ENCODE measurements around the gene IER2. TPM values are rescaled to one million over a fixed set of nuclear protein-coding genes. Genes with fewer than 3 reads are reported as not detected.

The IER2 gene
- total RNA-seq, 1 donor from 2014 or later, result 115 TPM

DNA sequence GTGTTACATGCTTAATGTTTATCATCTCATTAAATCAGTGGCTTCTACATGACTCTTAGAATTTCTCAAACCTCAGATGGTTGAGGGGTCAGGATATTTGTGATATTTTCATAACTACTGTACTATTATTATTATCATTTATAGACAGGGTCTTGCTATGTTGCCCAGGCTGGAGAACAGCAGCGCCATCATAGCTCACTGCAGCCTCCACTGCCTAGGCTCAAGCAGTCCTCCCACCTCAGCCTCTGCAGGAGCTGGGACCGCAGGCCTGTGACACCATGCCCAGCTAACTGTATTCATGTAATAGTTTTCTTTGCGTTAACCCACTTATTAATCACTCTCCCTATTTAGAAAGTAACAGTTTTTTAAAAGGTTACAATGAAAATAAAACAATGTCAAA is 9.5 kb downstream of the IER2 start:
- Mint-ChIP-seq H3K4me1 (ENCODE audit: unreplicated experiment) (peaks cover 33% of the 10 kb centered on the region), H3K4me3 (ENCODE audit: unreplicated experiment) (no peak overlapping the region), H3K36me3 (ENCODE audit: low read depth, unreplicated experiment) (peaks cover 8% of the 10 kb centered on the region), H3K27ac (ENCODE audit: unreplicated experiment) (no peak overlapping the region), H3K27me3 (ENCODE audit: unreplicated experiment) (peaks cover 10% of the 10 kb centered on the region), H3K9me3 (ENCODE audit: unreplicated experiment) (no peaks in the 10 kb centered on the region)
- TF ChIP-seq, protein P1, sequence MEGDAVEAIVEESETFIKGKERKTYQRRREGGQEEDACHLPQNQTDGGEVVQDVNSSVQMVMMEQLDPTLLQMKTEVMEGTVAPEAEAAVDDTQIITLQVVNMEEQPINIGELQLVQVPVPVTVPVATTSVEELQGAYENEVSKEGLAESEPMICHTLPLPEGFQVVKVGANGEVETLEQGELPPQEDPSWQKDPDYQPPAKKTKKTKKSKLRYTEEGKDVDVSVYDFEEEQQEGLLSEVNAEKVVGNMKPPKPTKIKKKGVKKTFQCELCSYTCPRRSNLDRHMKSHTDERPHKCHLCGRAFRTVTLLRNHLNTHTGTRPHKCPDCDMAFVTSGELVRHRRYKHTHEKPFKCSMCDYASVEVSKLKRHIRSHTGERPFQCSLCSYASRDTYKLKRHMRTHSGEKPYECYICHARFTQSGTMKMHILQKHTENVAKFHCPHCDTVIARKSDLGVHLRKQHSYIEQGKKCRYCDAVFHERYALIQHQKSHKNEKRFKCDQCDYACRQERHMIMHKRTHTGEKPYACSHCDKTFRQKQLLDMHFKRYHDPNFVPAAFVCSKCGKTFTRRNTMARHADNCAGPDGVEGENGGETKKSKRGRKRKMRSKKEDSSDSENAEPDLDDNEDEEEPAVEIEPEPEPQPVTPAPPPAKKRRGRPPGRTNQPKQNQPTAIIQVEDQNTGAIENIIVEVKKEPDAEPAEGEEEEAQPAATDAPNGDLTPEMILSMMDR (IDR thresholded peaks at IDR 0.05; ENCODE audit: unreplicated experiment), result no peak
- no peak for DNase-seq (ENCODE audit: low spot score)

DNA sequence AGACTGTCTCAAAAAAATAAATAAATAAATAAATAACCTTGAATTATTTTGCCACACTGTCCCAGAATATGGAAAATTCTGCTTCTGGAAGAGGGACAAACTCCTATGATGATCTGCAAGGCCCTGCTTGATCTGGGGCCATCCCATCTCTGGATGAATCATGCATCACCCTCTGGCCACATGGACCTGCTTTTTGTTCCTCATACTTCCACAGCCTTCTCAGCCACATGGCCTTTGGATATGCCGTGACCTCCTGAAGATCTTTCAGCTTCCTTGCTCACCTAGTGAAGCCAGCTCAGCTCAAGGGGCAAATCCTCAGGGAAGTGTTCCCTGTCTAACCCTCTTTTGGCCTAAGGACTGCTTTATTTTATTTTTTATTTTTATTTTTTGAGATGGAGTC is 10.3 kb downstream of the IER2 start:
- TF ChIP-seq, protein P1 (IDR thresholded peaks at IDR 0.05; ENCODE audit: unreplicated experiment), result no peak
- Mint-ChIP-seq H3K36me3 (ENCODE audit: low read depth, unreplicated experiment) (peaks cover 3% of the 10 kb centered on the region), H3K27me3 (ENCODE audit: unreplicated experiment) (peaks cover 8% of the 10 kb centered on the region), H3K4me3 (ENCODE audit: unreplicated experiment) (no peak overlapping the region), H3K27ac (ENCODE audit: unreplicated experiment) (peak overlapping the region; percentile 30), H3K9me3 (ENCODE audit: unreplicated experiment) (no peaks in the 10 kb centered on the region), H3K4me1 (ENCODE audit: unreplicated experiment) (peaks cover 42% of the 10 kb centered on the region)
- no peak for DNase-seq (ENCODE audit: low spot score)

DNA sequence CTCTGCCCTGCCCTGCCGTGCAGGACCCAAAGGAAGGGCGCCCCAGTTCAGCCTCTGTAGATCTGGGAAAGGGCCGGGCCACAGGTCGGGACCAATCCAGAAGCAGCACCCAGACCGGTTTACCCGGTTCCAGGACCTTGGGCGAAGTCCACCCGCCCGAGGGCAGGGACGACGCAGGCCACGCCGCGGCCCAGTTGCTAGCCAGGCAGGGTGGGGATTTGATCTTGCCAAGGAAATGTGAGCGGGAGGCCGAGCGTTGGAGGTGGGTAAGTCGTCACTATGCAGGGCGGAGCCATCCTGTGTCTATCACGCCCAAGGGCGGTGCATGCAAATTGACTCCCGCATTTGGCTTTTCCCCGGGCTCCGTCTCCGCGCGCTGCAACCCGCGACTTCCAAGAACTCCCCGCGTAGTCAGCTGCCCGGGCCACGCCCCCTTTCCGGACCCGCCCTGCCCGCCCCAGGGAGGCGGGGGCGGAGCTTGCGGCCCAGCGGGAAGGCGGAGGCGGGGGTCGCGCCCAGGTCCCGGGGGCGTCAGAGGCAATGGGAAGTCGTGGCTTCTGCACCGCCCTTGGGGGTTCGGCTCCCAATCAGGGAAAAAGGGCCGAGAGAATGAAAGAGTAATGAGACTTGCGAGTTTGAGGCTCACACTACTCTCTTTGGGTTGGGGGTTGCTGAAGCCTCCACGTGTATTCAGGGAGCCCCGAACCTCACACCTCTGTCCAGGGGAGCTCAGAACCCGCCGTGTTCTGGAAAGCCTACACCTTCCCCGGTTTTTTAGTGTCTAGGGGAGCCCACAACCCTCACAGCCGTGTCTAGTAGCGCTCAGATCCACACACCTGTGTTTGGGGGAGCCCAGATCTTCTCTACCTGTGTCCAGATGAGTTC is 12.8 kb downstream of the IER2 start:
- Mint-ChIP-seq H3K9me3 (ENCODE audit: unreplicated experiment) (no peaks in the 10 kb centered on the region), H3K27me3 (ENCODE audit: unreplicated experiment) (peaks cover 7% of the 10 kb centered on the region), H3K36me3 (ENCODE audit: low read depth, unreplicated experiment) (no peaks in the 10 kb centered on the region), H3K4me3 (ENCODE audit: unreplicated experiment) (peak overlapping the region; percentile 83), H3K4me1 (ENCODE audit: unreplicated experiment) (peaks cover 43% of the 10 kb centered on the region), H3K27ac (ENCODE audit: unreplicated experiment) (peak overlapping the region; percentile 100)
- TF ChIP-seq, protein P1 (IDR thresholded peaks at IDR 0.05; ENCODE audit: unreplicated experiment), result no peak
- DNase-seq (ENCODE audit: low spot score), result peak; percentile 93

DNA sequence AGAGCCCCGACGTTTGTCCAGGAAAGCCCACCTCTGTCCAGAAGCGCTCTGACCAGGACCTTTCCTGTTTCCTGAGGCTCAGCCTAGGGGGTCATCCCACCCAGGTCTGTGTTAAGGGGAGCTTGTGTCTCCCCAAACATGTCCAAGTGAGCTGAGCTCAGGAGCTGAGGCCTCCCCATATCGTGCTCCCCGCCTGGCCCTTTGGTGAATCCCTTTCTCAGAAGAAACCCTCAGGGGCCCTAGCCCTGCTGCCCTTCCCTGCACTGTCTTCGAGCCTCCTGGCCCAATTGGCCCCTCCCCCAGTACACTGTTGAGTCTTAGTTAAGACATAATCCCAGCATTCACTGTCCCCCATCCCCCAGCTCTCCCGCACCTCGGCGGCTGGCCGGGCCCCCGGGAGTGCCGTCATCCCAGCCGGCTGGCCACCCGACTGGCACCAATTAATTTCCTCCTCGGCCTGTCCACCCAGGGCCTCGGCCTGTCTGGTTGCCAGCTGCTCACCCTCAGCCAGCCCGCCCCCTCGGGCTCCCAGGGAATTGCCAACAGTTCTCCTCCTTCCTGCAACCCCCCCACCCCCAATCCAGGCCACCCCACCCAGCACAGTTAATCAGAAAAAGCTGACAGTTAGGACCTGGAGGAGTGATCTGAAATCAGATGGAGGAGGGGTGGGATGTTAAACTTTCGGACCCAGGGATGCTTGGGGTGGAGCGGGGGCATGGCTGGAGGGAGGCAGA is 13.6 kb downstream of the IER2 start:
- peaks cover 7% of the 10 kb centered on the region for H3K27me3 Mint-ChIP-seq (ENCODE audit: unreplicated experiment)
- peak overlapping the region; percentile 100 for H3K27ac Mint-ChIP-seq (ENCODE audit: unreplicated experiment)
- H3K36me3 Mint-ChIP-seq (ENCODE audit: low read depth, unreplicated experiment), result no peaks in the 10 kb centered on the region
- peak overlapping the region; percentile 83 for H3K4me3 Mint-ChIP-seq (ENCODE audit: unreplicated experiment)
- DNase-seq (ENCODE audit: low spot score), result peak; percentile 83
- TF ChIP-seq, protein P1 (IDR thresholded peaks at IDR 0.05; ENCODE audit: unreplicated experiment), result no peak
- H3K9me3 Mint-ChIP-seq (ENCODE audit: unreplicated experiment), result no peaks in the 10 kb centered on the region
- H3K4me1 Mint-ChIP-seq (ENCODE audit: unreplicated experiment), result peaks cover 38% of the 10 kb centered on the region

Measured in endothelial cell (in vitro differentiated cells).